NOMO-1 treated with DMSO at 0.1 percent for 48 hours (cell line): Measurements from ENCODE around the gene DNAI2.
"Not testable (repeated sequence)": the region's sequence is repeated elsewhere in the genome, so short reads cannot be mapped to it uniquely, and the experiment has no call there.

Experiments used
- DNase-seq: peaks from one replicate; lab custom pipeline; 2025; ENCODE audit not compliant: unreplicated experiment; lab: John Stamatoyannopoulos, UW

The DNAI2 gene

DNA sequence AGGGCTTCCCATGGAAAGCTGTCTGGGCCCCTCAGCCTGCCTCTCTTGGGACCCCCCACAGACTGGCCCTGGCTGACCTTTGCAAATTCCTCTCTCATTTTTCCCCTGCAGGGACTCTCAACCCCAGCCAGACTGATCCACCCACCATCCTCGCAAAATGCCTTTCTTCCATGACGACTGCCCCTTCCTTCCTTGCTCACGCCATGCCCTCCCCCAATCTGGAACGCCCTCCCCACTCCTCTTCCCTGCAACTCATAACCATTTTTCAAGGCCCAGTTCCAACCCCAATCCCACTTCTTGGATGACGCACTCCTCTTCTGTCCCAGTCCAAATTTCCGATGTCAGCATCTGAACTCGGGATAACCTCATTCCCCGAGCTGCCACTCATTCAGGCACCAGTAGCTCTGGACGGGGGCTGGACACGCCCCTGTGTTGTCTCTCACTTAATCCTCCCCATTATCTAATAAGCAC is 1.3 kb upstream of the DNAI2 start:
- DNase-seq, result no peak

DNA sequence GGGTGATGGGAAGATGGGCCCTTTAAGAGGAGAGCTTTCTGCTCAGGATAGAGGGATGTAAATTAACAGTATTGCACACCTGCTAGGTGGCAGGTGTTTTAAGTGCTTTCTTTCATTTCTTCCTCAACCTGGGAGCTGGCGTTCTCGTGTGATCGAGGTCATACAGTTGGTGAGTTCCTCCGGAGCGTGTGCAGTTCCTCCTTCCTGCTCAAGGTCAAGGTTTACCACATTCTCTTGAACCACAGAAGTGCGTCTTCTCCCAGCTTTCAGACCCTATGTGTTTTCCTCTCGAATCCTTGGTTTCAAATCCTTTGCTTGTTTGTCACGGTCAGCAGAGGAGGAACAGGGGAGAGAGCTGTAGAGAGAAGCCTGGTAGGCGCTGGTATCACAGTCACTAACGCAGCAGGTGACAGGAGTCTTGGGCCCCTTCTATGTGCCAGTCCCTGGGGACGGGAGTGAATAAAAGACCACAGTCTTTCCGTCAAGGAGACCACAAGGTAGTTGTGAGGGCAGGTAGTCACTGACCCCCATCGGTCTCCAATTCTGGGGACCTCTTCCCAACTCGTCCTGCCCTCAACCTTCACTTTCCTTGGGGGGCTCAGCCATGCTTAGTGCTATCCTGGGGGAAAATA is 791 bp downstream of the DNAI2 start:
- peak; percentile 43 for DNase-seq

DNA sequence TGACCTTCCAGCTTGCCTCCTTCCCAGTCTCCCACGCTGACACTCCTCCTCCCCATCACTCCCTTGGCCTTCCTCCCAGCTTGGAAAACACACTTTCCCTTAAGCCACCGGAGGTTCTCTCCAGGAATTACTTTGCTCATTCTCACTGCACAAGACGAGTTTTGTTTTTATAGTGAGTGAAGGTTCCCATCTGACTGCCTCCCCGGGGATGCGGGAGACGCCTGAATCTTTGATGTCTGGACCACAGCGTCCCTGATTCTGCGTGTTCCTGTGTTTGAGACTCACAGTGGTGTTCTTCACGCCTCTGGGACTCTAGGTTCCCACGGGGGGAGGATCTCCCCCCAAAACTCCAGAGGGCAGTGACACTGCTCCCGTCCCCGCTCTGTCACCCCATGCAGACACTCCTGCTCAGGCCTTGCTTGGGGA is 2.0 kb downstream of the DNAI2 start:
- DNase-seq, result no peak

DNA sequence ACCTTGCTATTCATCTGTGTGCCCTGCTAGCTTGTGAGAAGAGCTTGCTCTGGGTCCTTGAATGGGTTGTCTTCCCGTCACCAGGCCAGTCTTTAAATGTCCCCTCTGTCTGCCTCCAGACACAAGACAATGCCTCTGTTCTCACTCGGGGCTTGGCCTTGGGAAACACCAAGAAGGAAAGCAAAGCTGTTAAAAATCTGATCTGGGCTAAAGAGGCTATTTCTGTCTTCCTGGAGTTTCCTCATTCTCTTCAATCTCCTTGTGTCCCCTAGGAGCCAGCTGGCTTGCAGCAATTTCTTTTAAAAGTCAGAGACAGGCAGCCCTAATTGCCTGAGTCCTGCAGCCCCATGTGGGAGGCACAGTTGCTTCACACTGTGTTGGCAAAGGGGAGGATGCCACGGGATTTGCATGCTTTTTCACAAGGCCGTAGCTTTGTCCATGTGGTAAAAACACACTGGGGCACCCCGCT is 2.5 kb downstream of the DNAI2 start:
- no peak for DNase-seq

DNA sequence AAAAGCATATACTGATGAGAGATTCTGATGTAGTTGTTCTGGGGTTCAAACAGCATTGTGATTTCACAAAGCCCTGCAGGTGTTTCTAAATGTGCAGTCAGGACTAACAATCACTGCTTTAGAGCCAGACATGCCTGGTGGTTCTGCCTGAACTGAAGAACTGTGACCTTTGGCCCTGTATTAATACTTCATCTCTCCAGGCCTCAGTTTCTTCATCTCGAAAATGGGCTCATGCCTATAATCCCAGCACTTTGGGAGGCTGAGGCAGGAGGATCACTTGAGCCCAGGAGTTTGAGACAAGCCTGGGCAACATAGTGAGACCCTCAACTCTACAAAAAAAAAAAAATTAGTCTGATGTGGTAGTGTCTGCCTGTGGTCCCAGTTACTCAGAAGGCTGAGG is 3.9 kb downstream of the DNAI2 start:
- no peak for DNase-seq

DNA sequence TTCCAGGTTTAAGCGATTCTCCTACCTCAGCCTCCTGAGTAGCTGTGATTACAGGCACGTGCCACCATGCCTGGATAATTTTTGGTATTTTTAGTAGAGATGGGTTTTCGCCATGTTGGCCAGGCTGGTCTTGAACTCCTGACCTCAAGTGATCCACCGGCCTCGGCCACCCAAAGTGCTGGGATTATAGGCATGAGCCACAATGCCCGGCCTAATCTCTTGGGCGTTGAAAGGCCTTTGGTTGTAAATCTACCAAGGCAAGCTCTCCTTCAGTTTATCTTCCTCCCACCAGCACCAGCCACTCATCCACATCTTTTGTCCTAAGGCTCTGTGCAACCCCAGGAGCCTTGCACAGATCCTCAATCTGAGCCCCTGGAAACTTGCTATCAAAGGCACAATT is 5.6 kb downstream of the DNAI2 start:
- DNase-seq, result not testable (repeated sequence)

DNA sequence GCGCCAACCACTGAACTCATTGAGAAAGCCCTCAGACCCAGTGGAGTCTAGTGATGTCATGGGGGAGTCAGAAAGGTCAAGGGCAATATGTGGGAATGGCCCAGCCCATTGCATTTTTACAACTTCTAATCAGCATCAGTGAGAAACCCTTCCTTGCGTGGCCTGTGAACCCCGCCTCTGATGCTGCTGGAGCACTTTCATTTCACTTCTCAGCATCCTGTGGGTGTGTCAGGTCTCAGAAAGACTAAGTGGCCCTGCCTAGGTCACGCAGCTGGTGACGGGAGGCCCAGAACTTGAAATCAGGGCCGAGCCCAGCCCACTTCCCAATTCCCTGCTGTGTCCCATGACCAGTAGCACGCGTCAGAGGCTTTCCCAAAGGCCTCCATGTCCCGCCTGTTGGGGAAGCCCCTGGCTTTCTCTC is 6.1 kb downstream of the DNAI2 start:
- no peak for DNase-seq

DNA sequence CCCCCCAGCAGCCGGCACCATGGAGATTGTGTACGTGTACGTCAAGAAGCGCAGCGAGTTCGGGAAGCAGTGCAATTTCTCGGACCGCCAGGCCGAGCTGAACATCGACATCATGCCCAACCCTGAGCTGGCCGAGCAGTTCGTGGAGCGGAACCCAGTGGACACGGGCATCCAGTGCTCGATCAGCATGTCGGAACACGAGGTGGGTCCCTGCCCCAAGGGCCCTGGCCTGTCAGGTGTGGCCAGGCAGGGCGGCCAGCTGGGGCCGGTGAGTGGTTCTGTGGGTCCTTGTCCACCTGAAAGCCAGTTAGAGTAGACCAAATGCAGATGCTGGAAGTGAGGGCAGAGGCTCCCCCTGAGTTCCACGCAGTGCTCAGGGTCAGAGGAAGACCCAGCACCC is 7.8 kb downstream of the DNAI2 start:
- no peak for DNase-seq

DNA sequence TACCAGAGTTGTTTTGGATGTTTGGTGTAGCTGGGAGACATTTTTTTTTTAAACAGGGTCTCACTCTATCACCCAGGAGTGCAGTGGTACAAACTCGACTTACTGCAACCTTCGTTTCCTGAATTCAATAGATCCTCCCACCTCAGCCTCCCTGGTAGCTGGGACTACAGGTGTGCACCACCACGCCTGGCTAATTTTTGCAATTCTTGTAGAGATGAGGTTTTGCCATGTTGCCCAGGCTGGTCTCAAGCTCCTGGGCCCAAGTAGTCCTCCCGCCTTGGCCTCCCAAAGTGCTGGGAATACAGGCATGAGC is 8.2 kb downstream of the DNAI2 start:
- DNase-seq, result not testable (repeated sequence)

DNA sequence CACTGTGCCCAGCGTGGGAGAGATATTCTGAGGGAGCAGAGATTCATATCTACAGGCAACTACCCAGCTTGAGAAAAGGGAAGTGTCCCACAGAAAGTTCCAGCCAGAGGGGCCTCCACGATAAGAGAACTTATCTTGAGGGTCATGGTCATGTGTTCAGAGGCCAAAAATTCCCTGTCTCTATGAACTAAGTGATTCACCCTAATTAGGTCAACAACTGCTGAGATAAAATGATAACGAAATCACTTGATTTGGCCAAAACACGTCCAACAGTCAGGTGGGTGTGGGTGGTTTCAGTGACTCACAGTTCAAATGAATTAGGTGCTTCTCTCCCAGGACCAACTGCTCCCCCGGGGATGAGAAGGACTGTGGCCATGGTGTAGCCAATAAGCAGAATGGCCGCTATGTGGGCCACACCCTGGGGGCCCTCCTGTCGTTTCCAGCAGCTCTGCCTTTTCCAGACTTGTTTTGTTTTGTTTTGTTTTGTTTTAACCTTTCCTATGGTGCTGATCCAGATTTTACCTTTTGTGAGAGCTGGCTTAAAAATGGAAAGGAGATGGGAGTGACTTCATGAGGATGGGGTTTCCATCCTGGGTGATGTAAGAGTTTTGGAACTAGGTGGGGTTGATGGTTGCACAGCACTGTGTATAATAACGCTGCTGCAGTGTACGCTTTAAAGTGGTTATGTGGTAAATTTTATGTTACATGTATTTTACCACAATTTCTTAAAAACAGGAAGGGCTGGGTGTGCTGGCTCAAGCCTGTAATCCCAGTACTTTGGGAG is 8.7 kb downstream of the DNAI2 start:
- DNase-seq, result peak; percentile 83

DNA sequence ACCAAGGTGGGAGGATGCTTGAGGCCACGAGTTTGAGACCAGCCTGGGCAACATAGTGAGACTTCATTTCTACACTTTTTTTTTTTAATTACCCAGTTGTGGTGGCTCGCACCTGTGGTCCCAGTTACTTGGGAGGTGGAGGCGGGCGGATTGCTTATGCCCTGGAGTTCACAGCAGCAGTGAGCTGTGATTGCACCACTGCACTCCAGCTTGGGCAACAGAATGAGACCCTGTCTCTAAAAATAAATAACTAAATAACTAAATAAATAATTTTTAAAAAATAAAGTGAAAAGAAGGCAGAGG is 9.3 kb downstream of the DNAI2 start:
- no peak for DNase-seq

DNA sequence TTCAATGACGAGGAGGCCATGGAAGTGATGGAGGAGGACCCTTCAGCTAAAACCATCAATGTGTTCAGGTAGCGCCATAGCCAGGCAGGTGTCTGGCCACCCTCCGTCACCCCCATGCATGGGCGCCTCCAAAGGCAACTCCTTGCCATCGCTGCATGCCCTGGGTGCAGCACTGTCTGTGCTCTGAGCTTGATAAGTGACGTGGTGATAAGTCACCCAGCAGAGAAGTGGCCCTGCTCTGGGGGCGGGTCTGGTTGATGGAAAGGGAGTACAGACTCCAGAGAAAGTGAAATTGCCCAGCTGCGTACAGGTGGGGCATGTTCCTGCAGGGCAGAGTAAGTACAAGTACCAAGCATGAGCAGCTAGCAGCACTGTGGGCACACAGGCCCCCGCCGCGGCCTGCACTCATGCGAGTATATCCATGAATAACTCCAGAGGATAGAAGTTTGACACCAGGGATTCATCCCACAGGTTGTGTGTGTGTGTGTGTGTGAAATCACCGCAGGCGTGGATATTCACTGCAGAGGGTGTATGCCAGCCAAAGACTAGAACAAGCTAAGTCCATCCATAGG is 13.1 kb downstream of the DNAI2 start:
- DNase-seq, result no peak

DNA sequence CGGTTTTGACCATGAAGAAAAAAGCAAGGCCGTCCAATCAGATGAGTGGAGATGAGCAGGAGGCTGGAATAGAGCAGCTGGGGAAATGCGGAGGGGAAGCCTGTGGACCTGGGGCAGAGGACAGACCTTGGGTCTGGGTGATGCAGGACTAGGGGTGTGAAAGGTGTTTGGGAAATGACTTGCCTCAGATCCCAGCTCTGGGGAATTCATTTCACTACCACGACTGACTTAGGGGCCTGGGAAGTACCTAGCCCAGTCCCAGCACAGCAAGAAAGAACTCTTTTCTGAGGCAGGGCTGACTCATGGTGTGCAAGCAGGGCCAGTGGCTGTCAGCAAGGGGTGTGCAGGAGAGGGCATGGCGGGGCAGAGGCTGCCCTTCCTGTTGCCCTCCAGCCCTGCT is 14.8 kb downstream of the DNAI2 start:
- no peak for DNase-seq

DNA sequence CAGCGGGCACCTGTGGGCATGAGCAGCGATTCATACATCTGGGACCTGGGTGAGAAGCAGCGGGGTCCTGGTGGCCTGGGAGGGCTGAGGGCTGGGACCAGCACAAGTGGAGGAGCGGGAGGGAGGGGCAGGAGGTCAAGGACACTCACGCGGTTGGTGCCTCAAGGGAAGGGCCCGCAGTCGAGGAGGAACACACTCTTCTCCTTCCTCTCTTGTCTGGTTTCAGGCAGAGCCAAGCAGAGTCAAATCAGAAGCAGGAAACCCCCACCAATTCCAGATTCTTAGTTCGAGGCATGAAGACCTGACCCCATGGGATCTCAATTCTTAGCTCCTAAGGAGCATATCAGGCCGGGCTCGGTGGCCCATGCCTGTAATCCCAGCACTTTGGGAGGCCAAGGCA is 15.7 kb downstream of the DNAI2 start:
- no peak for DNase-seq

DNA sequence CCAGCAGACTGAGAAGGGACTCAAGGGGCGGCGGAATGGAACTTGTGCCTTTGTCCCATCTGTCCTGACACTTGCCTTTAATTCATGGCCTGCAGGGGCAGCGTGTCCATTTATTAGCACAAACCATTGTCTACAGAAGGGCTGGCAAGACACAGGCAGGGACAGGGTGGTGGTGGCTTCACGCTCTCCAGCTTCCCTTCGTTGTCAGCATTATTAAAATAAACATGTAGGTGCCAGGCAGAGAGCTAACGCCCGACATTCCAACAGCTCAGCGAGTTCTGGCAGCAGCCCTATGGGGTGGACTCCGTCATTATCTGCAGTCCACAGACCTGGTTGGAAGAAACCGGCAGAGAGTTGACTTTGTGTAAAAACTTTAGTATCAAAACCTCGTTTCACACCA is 16.3 kb downstream of the DNAI2 start:
- no peak for DNase-seq

DNA sequence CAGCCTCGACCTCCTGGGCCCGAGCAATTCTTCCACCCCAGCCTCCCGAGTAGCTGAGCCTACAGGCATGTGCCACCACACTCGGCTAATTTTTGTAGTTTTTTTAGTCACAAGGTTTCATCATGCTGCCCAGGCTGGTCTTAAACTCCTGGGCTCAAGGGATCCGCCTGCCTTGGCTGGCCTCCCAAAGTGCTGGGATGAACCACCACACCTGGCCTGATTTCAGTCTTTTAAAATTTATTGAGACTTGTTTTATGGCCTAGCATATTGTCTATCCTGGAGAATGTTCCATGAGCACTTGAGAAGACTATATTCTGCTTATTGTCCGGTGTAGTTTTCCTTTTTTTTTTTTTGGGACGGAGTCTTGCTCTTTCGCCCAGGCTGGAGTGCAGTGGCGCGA is 18.5 kb downstream of the DNAI2 start:
- DNase-seq, result no peak

DNA sequence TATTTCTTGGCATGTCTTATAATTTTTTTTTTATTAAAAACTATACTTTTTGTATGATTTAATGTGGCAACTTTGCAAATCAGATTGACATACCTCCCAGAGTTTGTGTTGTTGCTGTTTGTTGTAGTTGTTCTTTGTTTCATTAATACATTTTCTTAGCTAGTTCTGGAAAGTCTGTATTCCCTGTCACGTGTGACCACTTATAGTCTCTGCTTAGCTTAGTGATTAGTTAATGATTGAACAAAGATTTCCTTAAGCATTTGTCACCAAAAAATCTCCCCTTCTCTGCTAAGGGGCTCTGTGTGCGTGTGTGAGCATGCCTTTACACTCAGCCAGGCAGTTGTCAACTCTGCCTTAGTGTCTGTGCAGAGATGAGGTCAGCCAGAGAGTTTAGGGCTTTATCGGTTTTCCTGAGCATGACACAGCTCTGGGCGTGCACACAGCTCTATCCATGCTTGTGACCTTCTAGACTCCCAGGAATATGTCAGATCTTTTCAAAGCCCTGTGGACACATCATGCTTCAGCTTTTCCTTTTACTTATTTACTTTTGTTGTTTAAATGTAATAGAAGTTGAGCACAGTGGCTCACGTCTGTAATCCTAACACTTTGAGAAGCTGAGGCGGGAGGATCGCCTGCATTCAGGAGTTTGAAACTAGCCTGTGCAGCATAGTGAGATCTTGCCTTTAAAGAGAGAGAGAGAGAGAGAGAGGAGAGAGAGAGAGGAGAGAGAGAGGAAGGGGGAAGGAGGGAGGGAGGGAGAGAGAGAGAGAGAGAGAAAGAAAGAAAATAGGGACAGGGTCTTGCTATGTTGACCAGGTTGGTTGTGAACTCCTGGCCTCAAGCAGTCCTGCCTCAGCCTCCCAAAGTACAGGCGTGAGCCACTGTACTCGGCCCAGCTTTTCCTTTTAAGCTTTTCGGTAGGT is 21.9 kb downstream of the DNAI2 start:
- no peak for DNase-seq

DNA sequence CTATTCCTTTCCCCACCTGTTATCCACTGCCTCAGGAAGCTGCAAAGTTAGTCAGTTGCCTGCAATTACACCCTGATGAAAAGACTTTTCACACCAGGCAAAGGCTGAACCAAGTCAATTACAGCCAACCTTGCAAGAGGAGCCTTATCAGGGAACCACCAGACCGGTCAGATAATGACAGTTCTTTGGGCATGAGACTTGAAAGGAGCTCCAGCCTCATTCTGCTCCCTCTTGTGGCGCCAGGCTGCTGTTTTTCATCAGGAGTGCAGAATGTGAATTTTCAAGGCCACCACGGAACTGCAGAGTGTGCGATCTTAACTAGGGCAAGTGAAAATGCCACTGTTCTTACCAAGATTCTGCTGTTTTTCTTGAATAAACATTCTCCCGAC is 22.5 kb downstream of the DNAI2 start:
- peak; percentile 65 for DNase-seq

DNA sequence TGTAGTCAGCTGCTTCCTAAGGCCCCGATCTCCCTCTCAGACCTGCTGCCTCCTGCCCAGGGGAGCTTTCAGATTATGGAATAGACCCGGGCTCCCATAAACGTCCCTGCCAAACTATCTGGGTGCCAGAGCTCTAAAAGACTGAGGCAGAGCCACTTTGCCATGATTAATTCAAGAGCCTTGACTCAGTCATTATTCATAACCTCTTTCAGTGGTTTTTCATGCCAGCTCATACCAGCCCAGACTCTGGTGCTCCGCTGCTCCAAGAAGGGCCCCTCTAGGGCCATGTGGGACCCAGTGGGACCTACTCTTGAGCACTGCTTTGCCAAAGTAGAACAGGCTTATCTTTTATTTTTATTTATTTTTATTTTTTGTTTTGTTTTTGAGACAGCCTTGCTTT is 23.9 kb downstream of the DNAI2 start:
- no peak for DNase-seq

DNA sequence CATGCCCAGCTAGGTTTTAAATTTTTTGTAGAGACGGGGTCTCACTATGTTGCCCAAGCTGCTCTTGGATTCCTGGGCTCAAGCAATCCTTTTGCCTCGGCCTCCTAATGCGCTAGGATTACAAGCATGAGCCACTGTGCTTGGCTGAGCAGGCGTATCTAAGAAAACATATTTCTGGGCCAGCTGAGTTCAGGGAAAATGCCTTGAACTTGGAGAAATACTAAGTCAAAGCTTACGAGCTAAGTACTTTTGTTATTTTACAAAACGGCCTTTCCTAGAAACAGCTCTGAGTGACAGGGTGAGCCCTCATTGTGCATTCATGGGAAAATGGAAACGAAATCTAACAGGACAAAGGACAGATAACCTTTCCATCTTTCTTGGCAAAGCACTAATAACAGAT is 24.7 kb downstream of the DNAI2 start:
- no peak for DNase-seq

DNA sequence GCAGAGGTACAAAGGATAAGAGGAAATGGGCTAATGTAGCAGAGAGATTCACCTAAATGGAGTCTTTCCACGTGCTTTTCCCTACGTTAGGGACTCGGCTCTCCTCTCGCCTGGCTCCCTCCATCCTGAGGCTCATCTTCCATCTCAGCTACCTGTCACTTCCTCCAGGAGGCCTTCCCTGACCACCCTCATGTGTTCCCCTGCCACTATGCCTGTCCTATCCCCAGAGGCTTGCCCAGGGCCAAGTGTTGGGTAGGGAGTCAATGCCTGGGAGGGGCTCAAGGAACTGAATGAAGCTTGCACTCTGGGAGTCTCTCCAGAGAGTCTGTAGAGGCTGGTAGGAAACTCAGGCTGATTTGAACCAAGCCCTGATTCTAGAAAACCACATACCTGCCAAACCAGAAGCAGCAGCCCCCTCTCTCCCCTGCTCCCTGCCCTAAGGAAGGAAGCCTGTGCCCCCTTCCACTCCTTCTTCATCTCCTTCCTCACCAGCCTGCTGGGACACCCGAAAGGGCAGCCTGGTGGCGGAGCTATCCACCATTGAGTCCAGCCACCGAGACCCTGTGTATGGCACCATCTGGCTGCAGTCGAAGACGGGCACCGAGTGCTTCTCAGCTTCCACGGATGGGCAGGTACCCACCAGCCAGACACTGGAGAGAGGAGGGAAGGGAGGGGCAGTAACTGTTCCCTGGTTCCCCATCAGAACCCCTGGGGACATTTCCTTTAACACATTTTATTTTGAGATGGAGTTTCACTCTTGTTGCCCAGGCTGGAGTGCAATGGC is 25.4 kb downstream of the DNAI2 start:
- DNase-seq, result no peak
